ENCODE results near the gene CACNA1G. TPM values are rescaled to one million over a fixed set of nuclear protein-coding genes. Genes with fewer than 3 reads are reported as not detected.

Gene CACNA1G
- total RNA-seq, 2 donors from 2014 or later, result 3.4 to 6.6 TPM

DNA sequence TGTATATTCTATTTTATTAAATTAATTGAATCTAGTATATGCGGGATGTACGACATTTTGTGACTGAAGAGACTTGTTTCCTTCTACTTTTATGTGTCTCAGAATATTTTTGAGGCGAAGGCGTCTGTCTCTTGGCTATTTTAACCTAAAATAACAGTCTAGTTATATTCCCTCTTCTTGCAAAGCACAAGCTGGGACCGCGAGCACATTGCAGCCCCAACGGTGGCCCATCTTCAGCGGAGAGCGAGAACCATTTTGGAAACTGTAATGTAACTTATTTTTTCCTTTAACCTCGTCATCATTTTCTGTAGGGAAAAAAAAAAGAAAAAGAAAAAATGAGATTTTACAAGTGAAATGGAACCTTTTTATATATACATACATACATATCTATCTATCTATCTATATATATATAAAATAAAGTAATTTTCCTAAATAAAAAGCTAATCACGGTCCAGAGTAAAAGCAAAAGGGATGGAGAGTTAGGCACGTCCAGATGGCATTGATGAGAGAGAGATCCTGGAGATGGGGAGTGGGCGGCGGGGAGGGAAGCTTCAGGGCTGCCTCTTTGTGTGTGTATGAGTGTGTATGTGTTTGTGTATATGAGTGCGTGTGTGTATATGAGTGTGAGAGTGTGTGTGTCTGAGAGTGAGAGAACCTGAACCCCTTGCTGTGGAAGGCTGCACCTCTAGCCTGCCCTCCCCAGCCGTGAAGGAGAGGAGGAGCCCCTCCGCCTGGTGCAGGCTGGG lies 66.7 kb downstream of the CACNA1G start:
- TF ChIP-seq, protein P1, sequence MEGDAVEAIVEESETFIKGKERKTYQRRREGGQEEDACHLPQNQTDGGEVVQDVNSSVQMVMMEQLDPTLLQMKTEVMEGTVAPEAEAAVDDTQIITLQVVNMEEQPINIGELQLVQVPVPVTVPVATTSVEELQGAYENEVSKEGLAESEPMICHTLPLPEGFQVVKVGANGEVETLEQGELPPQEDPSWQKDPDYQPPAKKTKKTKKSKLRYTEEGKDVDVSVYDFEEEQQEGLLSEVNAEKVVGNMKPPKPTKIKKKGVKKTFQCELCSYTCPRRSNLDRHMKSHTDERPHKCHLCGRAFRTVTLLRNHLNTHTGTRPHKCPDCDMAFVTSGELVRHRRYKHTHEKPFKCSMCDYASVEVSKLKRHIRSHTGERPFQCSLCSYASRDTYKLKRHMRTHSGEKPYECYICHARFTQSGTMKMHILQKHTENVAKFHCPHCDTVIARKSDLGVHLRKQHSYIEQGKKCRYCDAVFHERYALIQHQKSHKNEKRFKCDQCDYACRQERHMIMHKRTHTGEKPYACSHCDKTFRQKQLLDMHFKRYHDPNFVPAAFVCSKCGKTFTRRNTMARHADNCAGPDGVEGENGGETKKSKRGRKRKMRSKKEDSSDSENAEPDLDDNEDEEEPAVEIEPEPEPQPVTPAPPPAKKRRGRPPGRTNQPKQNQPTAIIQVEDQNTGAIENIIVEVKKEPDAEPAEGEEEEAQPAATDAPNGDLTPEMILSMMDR (IDR thresholded peaks at IDR 0.05), result no peak
- TF ChIP-seq POLR2AphosphoS5 (IDR thresholded peaks at IDR 0.05) (no peak), POLR2A (IDR thresholded peaks at IDR 0.05) (no peak)
- no peak for DNase-seq (ENCODE audit: low spot score)
- no peak overlapping the region for H3K4me3 ChIP-seq
- no peaks in the 10 kb centered on the region for H3K27me3 ChIP-seq (replicated peaks; ENCODE audit: insufficient read depth)
- intact Hi-C loops (cut with DNase I), result loop anchor here (5.0 kb wide), 1 partner anchor 75 kb away; no protein-coding TSS in a partner anchor
- H3K4me1 ChIP-seq (replicated peaks), result no peaks in the 10 kb centered on the region
- H3K27ac ChIP-seq, result no peak overlapping the region
- no peaks in the 10 kb centered on the region for H3K36me3 ChIP-seq
- no peaks in the 10 kb centered on the region for H3K9me3 ChIP-seq
- WGBS, result 89% methylated on average over 17 of the region's 17 CpGs

DNA sequence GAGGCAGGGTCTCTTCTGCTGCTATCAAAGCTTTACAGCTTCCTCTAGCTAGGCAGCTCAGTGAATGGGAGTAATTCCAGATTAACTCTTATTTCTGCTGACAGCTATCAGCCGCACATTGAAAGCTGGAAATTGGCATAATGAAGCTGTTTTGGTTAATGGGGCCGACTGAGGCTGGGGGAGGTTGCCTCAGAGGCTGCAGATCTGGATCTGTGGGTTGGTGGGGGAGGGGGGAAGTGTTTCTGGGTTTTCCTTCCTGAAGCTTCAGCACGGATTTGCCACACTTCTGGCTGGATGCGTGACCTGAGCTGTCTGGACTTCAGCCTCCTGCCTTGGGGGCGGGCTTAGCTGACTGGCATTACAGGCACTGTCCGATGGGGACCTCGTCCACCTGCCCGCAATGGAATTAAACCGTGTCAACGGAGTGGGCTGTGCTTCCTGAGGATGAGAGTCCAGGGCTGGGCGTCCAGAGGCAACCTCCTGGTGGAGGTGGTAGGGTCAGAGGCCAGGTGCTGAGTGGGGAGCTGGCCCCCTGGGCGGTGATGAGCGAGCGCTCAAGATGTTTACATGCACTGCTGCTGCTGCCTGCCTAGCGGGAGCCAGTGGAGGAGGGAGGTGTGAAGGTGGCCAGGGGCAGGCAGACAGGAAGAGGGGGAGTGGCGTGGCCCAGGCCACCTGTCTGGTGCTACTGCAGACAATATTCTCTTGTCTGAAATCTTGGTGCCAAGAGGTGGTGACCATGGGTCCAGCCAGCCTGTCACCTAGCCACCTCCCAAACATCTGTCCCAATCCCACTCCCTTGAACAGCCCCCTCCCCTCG lies 67.5 kb downstream of the CACNA1G start:
- TF ChIP-seq POLR2AphosphoS5 (IDR thresholded peaks at IDR 0.05) (no peak), POLR2A (IDR thresholded peaks at IDR 0.05) (no peak)
- TF ChIP-seq, protein P1 (IDR thresholded peaks at IDR 0.05), result no peak
- Histone ChIP-seq H3K36me3 (no peaks in the 10 kb centered on the region), H3K27ac (no peak overlapping the region), H3K4me3 (no peak overlapping the region), H3K9me3 (no peaks in the 10 kb centered on the region), H3K4me1 (replicated peaks) (no peaks in the 10 kb centered on the region), H3K27me3 (replicated peaks; ENCODE audit: insufficient read depth) (no peaks in the 10 kb centered on the region)
- intact Hi-C loops (cut with DNase I), result loop anchor here (5.0 kb wide), 1 partner anchor 76 kb away; no protein-coding TSS in a partner anchor
- no peak for DNase-seq (ENCODE audit: low spot score)
- WGBS, result 56% methylated on average over 17 of the region's 17 CpGs

DNA sequence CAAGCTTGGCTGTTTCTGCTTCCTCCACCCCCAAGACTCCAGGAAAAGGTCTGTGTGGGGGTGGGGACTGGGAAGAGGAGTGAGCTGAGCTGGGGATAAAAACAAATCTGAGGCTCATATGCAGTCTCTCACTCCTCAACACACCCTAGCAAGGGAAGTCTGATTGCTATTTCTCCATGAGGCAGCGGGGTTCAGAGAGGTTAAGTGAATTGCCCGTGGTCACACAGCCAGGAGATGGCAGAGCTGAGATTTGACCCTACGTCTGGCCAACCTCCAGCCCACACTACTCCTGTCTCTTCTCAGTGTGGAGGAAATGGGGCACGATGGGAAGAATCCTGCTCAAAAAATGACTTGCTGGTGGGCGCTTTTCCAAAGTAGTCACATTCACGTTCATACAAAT lies 69.4 kb downstream of the CACNA1G start:
- Histone ChIP-seq H3K27me3 (replicated peaks; ENCODE audit: insufficient read depth) (no peaks in the 10 kb centered on the region), H3K4me1 (replicated peaks) (no peaks in the 10 kb centered on the region), H3K9me3 (no peaks in the 10 kb centered on the region), H3K4me3 (no peak overlapping the region), H3K27ac (no peak overlapping the region), H3K36me3 (no peaks in the 10 kb centered on the region)
- intact Hi-C loops (cut with DNase I), result loop anchor here (5.0 kb wide), 3 partner anchors 52 to 78 kb away; no protein-coding TSS in a partner anchor
- DNase-seq (ENCODE audit: low spot score), result no peak
- WGBS, result 74% methylated on average over 6 of the region's 6 CpGs
- TF ChIP-seq, protein P1 (IDR thresholded peaks at IDR 0.05), result no peak
- TF ChIP-seq POLR2A (IDR thresholded peaks at IDR 0.05), result no peak
- no peak for TF ChIP-seq POLR2AphosphoS5 (IDR thresholded peaks at IDR 0.05)

DNA sequence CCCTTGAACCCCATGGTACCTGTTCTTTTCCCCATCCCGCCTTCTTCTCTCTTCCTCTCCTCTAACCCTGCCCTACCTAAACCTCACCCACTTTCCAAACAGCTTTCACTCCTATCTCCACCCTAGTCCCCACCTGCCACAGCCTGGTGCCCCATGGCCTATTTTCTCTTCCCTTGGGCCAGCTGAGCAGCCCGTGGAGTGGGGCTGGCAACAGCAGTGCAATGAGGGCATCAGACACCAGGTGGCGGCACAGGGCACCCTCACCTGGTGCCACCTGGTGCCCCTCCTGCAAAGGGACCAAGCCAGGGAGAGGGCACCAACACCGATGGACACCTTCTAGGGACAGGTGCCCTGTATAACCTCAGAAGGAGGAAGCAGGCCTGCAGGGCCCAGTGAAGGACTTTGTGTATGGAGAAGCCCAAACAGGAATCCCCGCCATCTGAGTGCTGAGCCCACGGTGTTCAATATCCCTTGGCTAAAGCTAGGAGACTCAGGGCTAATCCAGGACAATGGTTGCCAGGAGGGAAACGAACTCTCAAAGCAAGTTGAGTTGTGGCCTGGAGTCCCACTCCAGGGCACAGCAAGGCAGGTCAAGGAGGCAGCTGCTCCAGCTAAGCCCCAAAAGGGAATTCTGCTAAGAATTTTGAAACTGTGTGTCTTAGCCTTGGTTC lies 70.1 kb downstream of the CACNA1G start:
- no peaks in the 10 kb centered on the region for H3K4me1 ChIP-seq (replicated peaks)
- intact Hi-C loops (cut with DNase I), result loop anchor here (5.0 kb wide), 2 partner anchors 52 to 67 kb away; no protein-coding TSS in a partner anchor
- H3K9me3 ChIP-seq, result no peaks in the 10 kb centered on the region
- peak; percentile 70 for DNase-seq (ENCODE audit: low spot score)
- no peak overlapping the region for H3K27ac ChIP-seq
- TF ChIP-seq, protein P1 (IDR thresholded peaks at IDR 0.05), result peak; percentile 78 to 98 (median 94)
- TF ChIP-seq POLR2A (IDR thresholded peaks at IDR 0.05), result no peak
- TF ChIP-seq POLR2AphosphoS5 (IDR thresholded peaks at IDR 0.05), result peak; percentile 55
- H3K27me3 ChIP-seq (replicated peaks; ENCODE audit: insufficient read depth), result no peaks in the 10 kb centered on the region
- no peak overlapping the region for H3K4me3 ChIP-seq
- WGBS, result 60% methylated on average over 7 of the region's 7 CpGs
- H3K36me3 ChIP-seq, result no peaks in the 10 kb centered on the region

Data from prostate gland (tissue), 2 donors.